Neural progenitor cell (in vitro differentiated cells): Measurements from ENCODE around the gene WDR48.
"Not testable (repeated sequence)": the region's sequence is repeated elsewhere in the genome, so short reads cannot be mapped to it uniquely, and the experiment has no call there.

Experiments
- EZH2 ChIP-seq: fragments of 200-600 bp; sonication (generic); IDR thresholded peaks from 2 replicates; pipeline ENCODE4 v1.6.1; 2017; ENCODE audit warnings: antibody characterized with exemption, mild to moderate bottlenecking, moderate library complexity
- EZH2phosphoT487 ChIP-seq: fragments of 200-600 bp; sonication (generic); IDR thresholded peaks from 2 replicates; pipeline ENCODE4 v1.6.1; 2017; ENCODE audit warnings: antibody characterized with exemption
- TF ChIP-seq, protein P1 (sequence below): fragments of 200-600 bp; sonication (generic); IDR thresholded peaks from 2 replicates; pipeline ENCODE4 v1.5.1; 2017; ENCODE audit warnings: antibody characterized with exemption, mild to moderate bottlenecking

DNA sequence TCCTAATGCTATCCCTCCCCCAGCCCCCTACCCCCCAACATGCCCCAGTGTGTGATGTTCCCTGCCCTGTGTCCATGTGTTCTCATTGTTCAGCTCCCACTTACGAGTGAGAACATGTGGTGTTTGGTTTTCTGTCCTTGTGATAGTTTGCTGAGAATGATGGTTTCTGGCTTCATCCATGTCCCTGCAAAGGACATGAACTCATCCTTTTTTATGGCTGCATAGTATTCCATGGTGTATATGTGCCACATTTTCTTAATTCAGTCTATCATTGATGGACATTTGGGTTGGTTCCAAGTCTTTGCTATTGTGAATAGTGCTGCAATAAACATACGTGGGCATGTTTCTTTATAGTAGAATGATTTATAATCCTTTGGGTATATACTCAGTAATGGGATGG is 9.4 kb downstream of the WDR48 start:
- TF ChIP-seq, protein P1, sequence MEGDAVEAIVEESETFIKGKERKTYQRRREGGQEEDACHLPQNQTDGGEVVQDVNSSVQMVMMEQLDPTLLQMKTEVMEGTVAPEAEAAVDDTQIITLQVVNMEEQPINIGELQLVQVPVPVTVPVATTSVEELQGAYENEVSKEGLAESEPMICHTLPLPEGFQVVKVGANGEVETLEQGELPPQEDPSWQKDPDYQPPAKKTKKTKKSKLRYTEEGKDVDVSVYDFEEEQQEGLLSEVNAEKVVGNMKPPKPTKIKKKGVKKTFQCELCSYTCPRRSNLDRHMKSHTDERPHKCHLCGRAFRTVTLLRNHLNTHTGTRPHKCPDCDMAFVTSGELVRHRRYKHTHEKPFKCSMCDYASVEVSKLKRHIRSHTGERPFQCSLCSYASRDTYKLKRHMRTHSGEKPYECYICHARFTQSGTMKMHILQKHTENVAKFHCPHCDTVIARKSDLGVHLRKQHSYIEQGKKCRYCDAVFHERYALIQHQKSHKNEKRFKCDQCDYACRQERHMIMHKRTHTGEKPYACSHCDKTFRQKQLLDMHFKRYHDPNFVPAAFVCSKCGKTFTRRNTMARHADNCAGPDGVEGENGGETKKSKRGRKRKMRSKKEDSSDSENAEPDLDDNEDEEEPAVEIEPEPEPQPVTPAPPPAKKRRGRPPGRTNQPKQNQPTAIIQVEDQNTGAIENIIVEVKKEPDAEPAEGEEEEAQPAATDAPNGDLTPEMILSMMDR: not testable (repeated sequence)
- TF ChIP-seq EZH2, EZH2phosphoT487: not testable (repeated sequence)
